H1 (cell line): ENCODE data around the gene RALGAPA2. TPM values are rescaled to one million over a fixed set of nuclear protein-coding genes. Genes with fewer than 3 reads are reported as not detected.

Source experiments
- CTCF ChIA-PET: fragments of 300-600 bp; sonication (Branson Sonifier 250); formaldehyde crosslinking; loops from one replicate; lab custom pipeline; 2021; ENCODE audit not compliant: partially characterized antibody; lab: Charles Lee
- POLR2A ChIA-PET: fragments of 300-600 bp; sonication (Branson Sonifier 250); formaldehyde crosslinking; loops from one replicate; lab custom pipeline; 2021; ENCODE audit warnings: inconsistent platforms; ENCODE audit not compliant: partially characterized antibody; lab: Charles Lee
- DNase-seq, 2 experiments: peaks; one replicate each; pipeline versions ENCODE4 v3.0.0 to v3.0.0-alpha.2; 2010 to 2022; ENCODE audit warnings: low spot score in 2 of 2, low read depth in 1 of 2, mixed read lengths in 1 of 2
- FAIRE-seq: peaks from 2 replicates; lab custom pipeline; 2011; peaks lifted over from hg19 to GRCh38; lab: Jason Lieb, UNC
- H2AFZ ChIP-seq: 2 replicates; pipeline ENCODE4 v1.8.1; 2012; ENCODE audit warnings: low read length, inconsistent platforms
- H2AK5ac ChIP-seq: 2 replicates; pipeline ENCODE4 v1.6.1; 2013; ENCODE audit warnings: low read depth, low read length
- H2BK120ac ChIP-seq: replicated peaks from 2 replicates; pipeline ENCODE3; 2013; ENCODE audit warnings: low read depth, low read length, inconsistent platforms
- H2BK12ac ChIP-seq: 2 replicates; pipeline ENCODE4 v1.6.1; 2013; ENCODE audit warnings: low read depth, low read length
- H2BK15ac ChIP-seq: 2 replicates; pipeline ENCODE4 v1.6.1; 2013; ENCODE audit warnings: low read length
- H2BK20ac ChIP-seq: 2 replicates; pipeline ENCODE4 v1.6.1; 2013; ENCODE audit warnings: low read length
- H2BK5ac ChIP-seq: 2 replicates; pipeline ENCODE4 v1.6.1; 2013; ENCODE audit warnings: low read depth, low read length
- H3K14ac ChIP-seq: 2 replicates; pipeline ENCODE4 v1.6.1; 2013; ENCODE audit warnings: inconsistent platforms; ENCODE audit not compliant: insufficient read length
- H3K18ac ChIP-seq: 2 replicates; pipeline ENCODE4 v1.6.1; 2013; ENCODE audit warnings: low read length; ENCODE audit errors: extremely low read depth
- H3K23ac ChIP-seq: 2 replicates; pipeline ENCODE4 v1.6.1; 2013; ENCODE audit warnings: inconsistent platforms; ENCODE audit not compliant: insufficient read length
- H3K23me2 ChIP-seq: 2 replicates; pipeline ENCODE4 v1.6.1; 2013; ENCODE audit warnings: low read depth, low read length
- H3K27ac ChIP-seq: 2 replicates; pipeline ENCODE4 v1.6.1; 2011; ENCODE audit warnings: low read depth, low read length, inconsistent platforms
- H3K27me3 ChIP-seq, 4 experiments: replicated peaks in 1 of 4; 1 replicate in 1 of 4; 2 replicates in 3 of 4; pipeline versions ENCODE4 v1.6.1 to v1.8.1; 2011 to 2013; ENCODE audit warnings: low read length in 3 of 4, mild to moderate bottlenecking in 3 of 4, inconsistent platforms in 2 of 4, mixed read lengths in 2 of 4, moderate library complexity in 1 of 4; ENCODE audit not compliant: control insufficient read depth in 3 of 4, insufficient read depth in 3 of 4; ENCODE audit errors: extremely low read depth in 1 of 4
- H3K36me3 ChIP-seq, 4 experiments: 2 replicates each; pipeline versions ENCODE4 v1.6.1 to v1.8.1; 2011 to 2013; ENCODE audit warnings: mild to moderate bottlenecking in 4 of 4, low read length in 3 of 4, moderate library complexity in 2 of 4, control low read depth in 1 of 4, inconsistent platforms in 1 of 4; ENCODE audit not compliant: insufficient read depth in 4 of 4, control insufficient read depth in 2 of 4
- H3K4ac ChIP-seq: replicated peaks from 2 replicates; pipeline ENCODE3; 2013; ENCODE audit warnings: low read length, low read depth, mixed read lengths, inconsistent platforms; ENCODE audit not compliant: insufficient read length
- H3K4me1 ChIP-seq, 4 experiments: replicated peaks in 1 of 4; 1 replicate in 1 of 4; 2 replicates in 3 of 4; pipeline versions ENCODE4 v1.6.1 to v1.8.1; 2011 to 2013; ENCODE audit warnings: low read length in 3 of 4, inconsistent platforms in 2 of 4, mixed read lengths in 1 of 4; ENCODE audit not compliant: insufficient read depth in 4 of 4, control insufficient read depth in 3 of 4
- H3K4me2 ChIP-seq, 2 experiments: 2 replicates each; pipeline versions ENCODE4 v1.6.1 to v1.8.1; 2011 to 2013; ENCODE audit warnings: low read depth in 2 of 2, low read length in 2 of 2, control low read depth in 1 of 2, inconsistent platforms in 1 of 2, mild to moderate bottlenecking in 1 of 2; ENCODE audit not compliant: insufficient read depth in 1 of 2
- H3K4me3 ChIP-seq, 4 experiments: fragments of 200-600, 300-600 bp in 1 of 4; sonication (generic), shearing (Covaris generic), sonication (Bioruptor Twin) in 1 of 4; 2 replicates each; pipeline versions ENCODE4 v1.5.1 to v1.8.1; 2011 to 2016; ENCODE audit warnings: low read length in 4 of 4, low read depth in 3 of 4, control low read depth in 2 of 4, inconsistent platforms in 2 of 4, mild to moderate bottlenecking in 2 of 4, mixed read lengths in 1 of 4, moderate library complexity in 1 of 4; ENCODE audit not compliant: insufficient read depth in 2 of 4; ENCODE audit errors: extremely low read depth in 1 of 4
- H3K56ac ChIP-seq: replicated peaks from 2 replicates; pipeline ENCODE3; 2013; ENCODE audit warnings: low read depth, mild to moderate bottlenecking, mixed read lengths, low read length, inconsistent platforms; ENCODE audit not compliant: insufficient read length
- H3K79me1 ChIP-seq: 2 replicates; pipeline ENCODE4 v1.6.1; 2013; ENCODE audit warnings: low read depth, low read length, control low read depth
- H3K79me2 ChIP-seq, 2 experiments: 2 replicates each; pipeline versions ENCODE4 v1.6.1 to v1.8.1; 2012 to 2013; ENCODE audit warnings: low read length in 2 of 2, mild to moderate bottlenecking in 2 of 2, inconsistent platforms in 1 of 2; ENCODE audit not compliant: insufficient read depth in 2 of 2, control insufficient read depth in 1 of 2
- H3K9ac ChIP-seq, 4 experiments: replicated peaks in 1 of 4; 1 replicate in 1 of 4; 2 replicates in 3 of 4; pipeline versions ENCODE4 v1.6.1 to v1.8.1; 2011 to 2013; ENCODE audit warnings: low read depth in 3 of 4, low read length in 3 of 4, control low read depth in 2 of 4, mild to moderate bottlenecking in 2 of 4, moderate library complexity in 2 of 4, inconsistent platforms in 1 of 4; ENCODE audit errors: extremely low read depth in 1 of 4
- H3K9me3 ChIP-seq, 2 experiments: 2 replicates each; pipeline versions ENCODE4 v1.6.1 to v1.8.1; 2012 to 2013; ENCODE audit warnings: mild to moderate bottlenecking in 2 of 2, moderate library complexity in 2 of 2, control low read depth in 1 of 2, inconsistent platforms in 1 of 2, low read depth in 1 of 2, low read length in 1 of 2, mixed read lengths in 1 of 2; ENCODE audit not compliant: insufficient read depth in 2 of 2
- H4K20me1 ChIP-seq, 2 experiments: replicated peaks in 1 of 2; 2 replicates each; pipeline versions ENCODE3 to v1.8.1; 2011 to 2013; ENCODE audit warnings: inconsistent platforms in 2 of 2, low read length in 2 of 2, mild to moderate bottlenecking in 1 of 2; ENCODE audit not compliant: insufficient read depth in 2 of 2, control insufficient read depth in 1 of 2
- H4K5ac ChIP-seq: 2 replicates; pipeline ENCODE4 v1.6.1; 2013; ENCODE audit warnings: low read length, low read depth, mixed read lengths, inconsistent platforms; ENCODE audit not compliant: insufficient read length
- H4K8ac ChIP-seq: 2 replicates; pipeline ENCODE4 v1.8.0; 2013; ENCODE audit warnings: mild to moderate bottlenecking, moderate library complexity, low read length, inconsistent platforms; ENCODE audit not compliant: insufficient read depth; ENCODE audit errors: extremely low read depth
- H4K91ac ChIP-seq: replicated peaks from 2 replicates; pipeline ENCODE3; 2013; ENCODE audit warnings: low read length, mixed read lengths, inconsistent platforms; ENCODE audit not compliant: insufficient read length
- JUN ChIP-seq: IDR thresholded peaks from 2 replicates; pipeline ENCODE4 v1.6.1; 2011; ENCODE audit warnings: low read depth, mild to moderate bottlenecking, improper control_type of control experiment, low read length
- POU5F1 ChIP-seq: IDR thresholded peaks from 2 replicates; pipeline ENCODE4 v1.6.1; 2011; ENCODE audit warnings: low read depth, mild to moderate bottlenecking, low read length, moderate library complexity
- RNF2 ChIP-seq: fragments of 200-900, 300-1000 bp; sonication (generic); IDR thresholded peaks from 2 replicates; pipeline ENCODE4 v1.7.1; 2016; ENCODE audit warnings: borderline replicate concordance, low read depth, mild to moderate bottlenecking, antibody characterized with exemption, low read length; ENCODE audit not compliant: poor library complexity, severe bottlenecking; ENCODE audit errors: missing control alignments
- RXRA ChIP-seq: IDR thresholded peaks from 2 replicates; pipeline ENCODE4 v1.6.1; 2011; ENCODE audit warnings: low read depth, mild to moderate bottlenecking, low read length, moderate library complexity; ENCODE audit not compliant: insufficient read depth
- SIX5 ChIP-seq: IDR thresholded peaks from 2 replicates; pipeline ENCODE4 v1.6.1; 2011; ENCODE audit warnings: mild to moderate bottlenecking, low read depth, low read length
- SUZ12 ChIP-seq: fragments of 200-600 bp; sonication (generic); IDR thresholded peaks from 2 replicates; pipeline ENCODE4 v1.6.1; 2012; ENCODE audit warnings: mild to moderate bottlenecking, inconsistent platforms, low read length, moderate library complexity, mixed read lengths
- TBP ChIP-seq: IDR thresholded peaks from 2 replicates; pipeline ENCODE4 v1.6.1; 2011; ENCODE audit warnings: low read depth, low read length, improper control_type of control experiment
- TEAD4 ChIP-seq: IDR thresholded peaks from 2 replicates; pipeline ENCODE4 v1.6.1; 2012; ENCODE audit warnings: low read depth, low read length, inconsistent platforms, mixed read lengths
- ZNF274 ChIP-seq: IDR thresholded peaks from 2 replicates; pipeline ENCODE4 v1.7.0; 2012; ENCODE audit warnings: low read length, borderline replicate concordance; ENCODE audit errors: extremely low read depth
- WGBS, 2 experiments: shearing (Covaris generic) in 1 of 2; methylation state at CpG; one replicate each; pipeline versions ENCODE4 v1.1.6 to v1.1.7; 2013 to 2015; ENCODE audit warnings: low lambda C conversion rate in 2 of 2, mixed read lengths in 2 of 2, inconsistent platforms in 1 of 2, low coverage in 1 of 2, missing lambda C conversion rate in 1 of 2; ENCODE audit not compliant: insufficient replicate concordance in 2 of 2, insufficient coverage in 1 of 2, insufficient read length in 1 of 2; ENCODE audit errors: extremely low coverage in 1 of 2, missing lambda C conversion rate in 1 of 2; 5-methylcytosine and 5-hydroxymethylcytosine counted together
- polyA plus RNA-seq, 7 experiments: library from polyadenylated mRNA; depleted of rRNA in 3 of 7; stranded (reverse) in 5 of 7; unstranded in 2 of 7; fragments of >200 nt in 5 of 7; fragments of 200-250 nt in 2 of 7; gene quantifications; 1 replicate in 5 of 7; 2 replicates in 1 of 7; 4 replicates in 1 of 7; pipeline versions ENCODE4 v1.2.1 to v1.2.3, GENCODE V29; 2011 to 2013; ENCODE audit warnings: missing spikeins in 2 of 7, mixed read lengths in 2 of 7
- total RNA-seq: library from RNA; stranded (reverse); fragmentation: NEBNext Ultra II Directional; extraction: Animal tissue kit (Norgen Biotek cat#: 25700); gene quantifications from 2 replicates; pipeline ENCODE4 v1.2.1, GENCODE V29; 2021

Gene RALGAPA2
- total and polyA plus RNA-seq, 2 of the 8 experiments (the other 6 are each of a cell fraction or from before 2014, with no cell fraction given): 5.1 to 25.5 TPM

DNA sequence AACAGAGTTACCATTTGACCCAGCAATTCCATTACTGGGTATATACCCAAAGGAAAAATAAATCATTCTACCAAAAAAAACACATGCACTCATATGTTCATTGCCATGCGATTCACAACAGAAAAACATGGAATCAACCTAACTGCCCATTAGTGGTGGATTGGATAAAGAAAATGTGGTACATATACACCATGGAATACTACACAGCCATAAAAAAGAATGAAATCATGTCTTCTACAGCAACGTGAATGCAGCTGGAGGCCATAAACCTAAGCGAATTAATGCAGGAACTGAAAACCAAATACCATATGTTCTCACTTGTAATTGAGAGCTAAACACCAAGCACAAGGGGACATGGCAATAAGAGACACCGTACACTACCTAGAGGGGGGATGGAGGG is 12.5 kb downstream of the RALGAPA2 start:
- FAIRE-seq (no peak), DNase-seq (no peak)
- no peak overlapping the region for H3K4ac ChIP-seq
- H2BK20ac ChIP-seq: no peak overlapping the region
- H3K27ac ChIP-seq: no peak overlapping the region
- H4K8ac ChIP-seq: no peak overlapping the region
- H3K14ac ChIP-seq: no peak overlapping the region
- H3K23me2 ChIP-seq: no peaks in the 10 kb centered on the region
- H4K91ac ChIP-seq: no peak overlapping the region
- H2BK120ac ChIP-seq: no peak overlapping the region
- H3K27me3 ChIP-seq: no peaks in the 10 kb centered on the region
- no peaks in the 10 kb centered on the region for H3K4me1 ChIP-seq
- no peak overlapping the region for H2BK12ac ChIP-seq
- no peaks in the 10 kb centered on the region for H3K36me3 ChIP-seq
- no peak overlapping the region for H3K18ac ChIP-seq
- H3K4me3 ChIP-seq: no peak overlapping the region
- H2BK15ac ChIP-seq: no peak overlapping the region
- ChIA-PET POLR2A (no interaction called here), CTCF (interaction anchor here (2.1 kb wide), 1 partner anchor 124 kb away, joined by 9 read pairs; no protein-coding TSS in a partner anchor)
- H2AK5ac ChIP-seq: no peak overlapping the region
- peaks cover 3 to 65% of the 10 kb centered on the region in 2 experiments; a peak in 2 of 4 replicates for H3K79me2 ChIP-seq
- H3K4me2 ChIP-seq: no peak overlapping the region
- H3K9ac ChIP-seq: no peak overlapping the region
- H4K5ac ChIP-seq: no peak overlapping the region
- H3K79me1 ChIP-seq: peaks cover 13% of the 10 kb centered on the region
- no peak overlapping the region for H2BK5ac ChIP-seq
- no peak overlapping the region for H2AFZ ChIP-seq
- H3K9me3 ChIP-seq: no peaks in the 10 kb centered on the region
- peaks cover 1% of the 10 kb centered on the region in 2 experiments for H4K20me1 ChIP-seq
- H3K23ac ChIP-seq: no peak overlapping the region
- H3K56ac ChIP-seq: no peak overlapping the region
- no peak for TF ChIP-seq POU5F1
- TF ChIP-seq SUZ12: no peak
- no peak for TF ChIP-seq RNF2
- no peak for TF ChIP-seq JUN
- TF ChIP-seq RXRA: no peak
- TF ChIP-seq SIX5: no peak
- no peak for TF ChIP-seq ZNF274
- TF ChIP-seq TBP: no peak
- TF ChIP-seq TEAD4: no peak
- 81% methylated on average over 4 of the region's 4 CpGs; no CpG with 5 or more reads in 1 of the 2 experiments for WGBS, 2 experiments
